H9 (cell line): ENCODE measurements around the gene FARSA. TPM values are rescaled to one million over a fixed set of nuclear protein-coding genes. Genes with fewer than 3 reads are reported as not detected.
A peak's percentile ranks its signal among the peaks of the same experiment; 100 is the strongest.

ENCODE experiments used
- DNase-seq: peaks from one replicate; pipeline ENCODE4 v3.0.0-alpha.2; 2017
- H2AFZ ChIP-seq: one replicate; pipeline ENCODE4 v1.6.1; 2013; ENCODE audit warnings: mild to moderate bottlenecking, low read length, control low read depth, moderate library complexity
- H2AK5ac ChIP-seq: 2 replicates; pipeline ENCODE4 v1.6.1; 2013; ENCODE audit warnings: low read length, control low read depth, mixed read lengths; ENCODE audit not compliant: insufficient read length
- H2BK120ac ChIP-seq: one replicate; pipeline ENCODE4 v1.6.1; 2013; ENCODE audit warnings: low read depth, mild to moderate bottlenecking, low read length, control low read depth, inconsistent platforms; ENCODE audit not compliant: poor library complexity, severe bottlenecking
- H2BK12ac ChIP-seq: 2 replicates; pipeline ENCODE4 v1.6.1; 2013; ENCODE audit warnings: low read length, control low read depth, mixed read lengths, low read depth; ENCODE audit not compliant: insufficient read length
- H2BK15ac ChIP-seq: 2 replicates; pipeline ENCODE4 v1.6.1; 2013; ENCODE audit warnings: low read depth, low read length, control low read depth
- H2BK20ac ChIP-seq: one replicate; pipeline ENCODE4 v1.6.1; 2013; ENCODE audit warnings: low read depth, mild to moderate bottlenecking, low read length, control low read depth, inconsistent platforms; ENCODE audit not compliant: poor library complexity, severe bottlenecking
- H2BK5ac ChIP-seq: 2 replicates; pipeline ENCODE4 v1.6.1; 2013; ENCODE audit warnings: low read length, control low read depth, mixed read lengths; ENCODE audit not compliant: insufficient read length
- H3K14ac ChIP-seq: 2 replicates; pipeline ENCODE4 v1.6.1; 2013; ENCODE audit warnings: low read length, control low read depth; ENCODE audit not compliant: insufficient read depth
- H3K18ac ChIP-seq: 2 replicates; pipeline ENCODE4 v1.6.1; 2013; ENCODE audit warnings: low read depth, mild to moderate bottlenecking, mixed read lengths, low read length, control low read depth; ENCODE audit not compliant: insufficient read length
- H3K23ac ChIP-seq: 2 replicates; pipeline ENCODE4 v1.6.1; 2013; ENCODE audit warnings: low read length, control low read depth, mixed read lengths, low read depth; ENCODE audit not compliant: insufficient read length
- H3K23me2 ChIP-seq: 2 replicates; pipeline ENCODE4 v1.6.1; 2013; ENCODE audit warnings: low read depth, mild to moderate bottlenecking, mixed read lengths, low read length, control low read depth; ENCODE audit not compliant: insufficient read length, poor library complexity, severe bottlenecking
- H3K27ac ChIP-seq: 2 replicates; pipeline ENCODE4 v1.5.1; 2013; ENCODE audit warnings: low read length, control low read depth, mixed read lengths, low read depth; ENCODE audit not compliant: insufficient read length
- H3K27me3 ChIP-seq: 2 replicates; pipeline ENCODE4 v1.6.1; 2013; ENCODE audit warnings: low read length, control low read depth, inconsistent platforms; ENCODE audit not compliant: insufficient read depth
- H3K4ac ChIP-seq: 2 replicates; pipeline ENCODE4 v1.6.1; 2013; ENCODE audit warnings: low read depth, mild to moderate bottlenecking, control low read depth, inconsistent platforms, low read length, moderate library complexity
- H3K4me1 ChIP-seq: 2 replicates; pipeline ENCODE4 v1.6.1; 2013; ENCODE audit warnings: low read length, control low read depth, inconsistent platforms; ENCODE audit not compliant: insufficient read depth
- H3K4me2 ChIP-seq: 2 replicates; pipeline ENCODE4 v1.6.1; 2013; ENCODE audit warnings: low read length, control low read depth, mixed read lengths; ENCODE audit not compliant: insufficient read length, insufficient read depth
- H3K56ac ChIP-seq: 2 replicates; pipeline ENCODE4 v1.6.1; 2013; ENCODE audit warnings: low read depth, mild to moderate bottlenecking, mixed read lengths, low read length, control low read depth; ENCODE audit not compliant: insufficient read length
- H3K79me1 ChIP-seq: 2 replicates; pipeline ENCODE4 v1.6.1; 2013; ENCODE audit warnings: low read depth, mild to moderate bottlenecking, moderate library complexity, low read length, control low read depth, inconsistent platforms; ENCODE audit not compliant: insufficient read depth, poor library complexity, severe bottlenecking
- H3K79me2 ChIP-seq: 2 replicates; pipeline ENCODE4 v1.6.1; 2013; ENCODE audit warnings: low read length, control low read depth, inconsistent platforms; ENCODE audit not compliant: insufficient read depth
- H3K9ac ChIP-seq: 2 replicates; pipeline ENCODE4 v1.6.1; 2013; ENCODE audit warnings: low read length, control low read depth, mixed read lengths; ENCODE audit not compliant: insufficient read length; ENCODE audit errors: extremely low read depth
- H3K9me3 ChIP-seq: one replicate; pipeline ENCODE4 v1.6.1; 2013; ENCODE audit warnings: low read depth, low read length, inconsistent platforms; ENCODE audit not compliant: control insufficient read depth
- H3T11ph ChIP-seq: one replicate; pipeline ENCODE4 v1.6.1; 2013; ENCODE audit warnings: mild to moderate bottlenecking, low read length, control low read depth, inconsistent platforms
- H4K20me1 ChIP-seq: one replicate; pipeline ENCODE4 v1.6.1; 2013; ENCODE audit not compliant: control insufficient read depth, insufficient read length, insufficient read depth
- H4K5ac ChIP-seq: 2 replicates; pipeline ENCODE4 v1.6.1; 2013; ENCODE audit warnings: low read depth, mild to moderate bottlenecking, mixed read lengths, low read length, control low read depth; ENCODE audit not compliant: insufficient read length
- H4K8ac ChIP-seq: replicated peaks from 2 replicates; pipeline ENCODE4 v1.6.1; 2013; ENCODE audit warnings: low read length, control low read depth, mixed read lengths, low read depth; ENCODE audit not compliant: insufficient read length
- H4K91ac ChIP-seq: 2 replicates; pipeline ENCODE4 v1.6.1; 2013; ENCODE audit warnings: low read depth, mild to moderate bottlenecking, moderate library complexity, mixed read lengths, low read length, control low read depth; ENCODE audit not compliant: insufficient read length
- H3K27ac Mint-ChIP-seq, 3 experiments: 2 replicates in 2 of 3; 3 replicates in 1 of 3; pipeline ENCODE4 v1.8.0; 2020 to 2021; ENCODE audit warnings: mixed read lengths in 3 of 3, mild to moderate bottlenecking in 1 of 3, moderate library complexity in 1 of 3
- H3K27me3 Mint-ChIP-seq: 2 replicates; pipeline ENCODE4 v1.8.0; 2021; ENCODE audit warnings: low read depth, mild to moderate bottlenecking, moderate library complexity, mixed read lengths
- H3K36me3 Mint-ChIP-seq, 3 experiments: 2 replicates in 2 of 3; 3 replicates in 1 of 3; pipeline ENCODE4 v1.8.0; 2020 to 2021; ENCODE audit warnings: low read depth in 3 of 3, mixed read lengths in 3 of 3; ENCODE audit not compliant: insufficient read depth in 1 of 3
- H3K4me1 Mint-ChIP-seq, 2 experiments: 2 replicates each; pipeline ENCODE4 v1.8.0; 2020; ENCODE audit warnings: mixed read lengths in 2 of 2
- H3K4me3 Mint-ChIP-seq, 2 experiments: 2 replicates in 1 of 2; 3 replicates in 1 of 2; pipeline ENCODE4 v1.8.0; 2020 to 2021; ENCODE audit warnings: mild to moderate bottlenecking in 2 of 2, mixed read lengths in 2 of 2, moderate library complexity in 1 of 2
- H3K9me3 Mint-ChIP-seq, 2 experiments: 2 replicates in 1 of 2; 3 replicates in 1 of 2; pipeline ENCODE4 v1.8.0; 2020; ENCODE audit warnings: mild to moderate bottlenecking in 2 of 2, mixed read lengths in 2 of 2, moderate library complexity in 1 of 2
- WGBS: extraction: QIAGEN DNeasy Blood & Tissue Kit; methylation state at CpG from one replicate; pipeline ENCODE4 v1.1.7; 2013; ENCODE audit warnings: missing lambda C conversion rate, low lambda C conversion rate, mixed read lengths; ENCODE audit not compliant: insufficient read length; ENCODE audit errors: extremely low coverage; 5-methylcytosine and 5-hydroxymethylcytosine counted together
- total RNA-seq: library from RNA; stranded (reverse); gene quantifications from 2 replicates; pipeline ENCODE4 v1.2.1, GENCODE V29; 2021
- TF ChIP-seq, protein P1 (sequence below): fragments of 200-600 bp; sonication (generic); conservative IDR thresholded peaks from 3 replicates; pipeline ENCODE4 v1.8.0; 2021; ENCODE audit warnings: antibody characterized with exemption, mild to moderate bottlenecking

Gene FARSA
- total RNA-seq, 1 experiment from 2014 or later: 110 TPM

- H4K20me1 ChIP-seq: no peaks in the 10 kb centered on the region
- Mint-ChIP-seq H3K36me3 (peaks cover 37 to 66% (median 62%) of the 10 kb centered on the region in 3 experiments), H3K4me3 (peak overlapping the region; percentile 30 to 88; a peak in 1 of 5 replicates), H3K27ac (peak overlapping the region in 2 of 3 experiments; percentile 68 to 92; a peak in 4 of 7 replicates), H3K4me1 (peaks cover 21 to 34% of the 10 kb centered on the region in 2 experiments), H3K27me3 (no peaks in the 10 kb centered on the region; the same call in 1 of the 2 replicates), H3K9me3 (no peaks in the 10 kb centered on the region; a peak in 1 of 5 replicates)
- peaks cover 5% of the 10 kb centered on the region for H3K79me1 ChIP-seq
- no peak overlapping the region for H3K9ac ChIP-seq
- peaks cover 7% of the 10 kb centered on the region; the same call in 1 of the 2 replicates for H3K79me2 ChIP-seq
- no peak overlapping the region for H3K56ac ChIP-seq
- H3K14ac ChIP-seq: no peak overlapping the region
- H3K23me2 ChIP-seq: peaks cover 3% of the 10 kb centered on the region
- no peak overlapping the region for H3K23ac ChIP-seq
- H2AFZ ChIP-seq: no peak overlapping the region
- H2BK120ac ChIP-seq: no peak overlapping the region
- no peak overlapping the region for H2BK5ac ChIP-seq
- no peaks in the 10 kb centered on the region for H3K27me3 ChIP-seq
- H2BK15ac ChIP-seq: no peak overlapping the region
- no peak overlapping the region for H4K5ac ChIP-seq
- TF ChIP-seq, protein P1, sequence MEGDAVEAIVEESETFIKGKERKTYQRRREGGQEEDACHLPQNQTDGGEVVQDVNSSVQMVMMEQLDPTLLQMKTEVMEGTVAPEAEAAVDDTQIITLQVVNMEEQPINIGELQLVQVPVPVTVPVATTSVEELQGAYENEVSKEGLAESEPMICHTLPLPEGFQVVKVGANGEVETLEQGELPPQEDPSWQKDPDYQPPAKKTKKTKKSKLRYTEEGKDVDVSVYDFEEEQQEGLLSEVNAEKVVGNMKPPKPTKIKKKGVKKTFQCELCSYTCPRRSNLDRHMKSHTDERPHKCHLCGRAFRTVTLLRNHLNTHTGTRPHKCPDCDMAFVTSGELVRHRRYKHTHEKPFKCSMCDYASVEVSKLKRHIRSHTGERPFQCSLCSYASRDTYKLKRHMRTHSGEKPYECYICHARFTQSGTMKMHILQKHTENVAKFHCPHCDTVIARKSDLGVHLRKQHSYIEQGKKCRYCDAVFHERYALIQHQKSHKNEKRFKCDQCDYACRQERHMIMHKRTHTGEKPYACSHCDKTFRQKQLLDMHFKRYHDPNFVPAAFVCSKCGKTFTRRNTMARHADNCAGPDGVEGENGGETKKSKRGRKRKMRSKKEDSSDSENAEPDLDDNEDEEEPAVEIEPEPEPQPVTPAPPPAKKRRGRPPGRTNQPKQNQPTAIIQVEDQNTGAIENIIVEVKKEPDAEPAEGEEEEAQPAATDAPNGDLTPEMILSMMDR: no peak
- H3K9me3 ChIP-seq: no peaks in the 10 kb centered on the region
- no peak overlapping the region for H3K4me2 ChIP-seq
- no peak overlapping the region for H4K91ac ChIP-seq
- no peaks in the 10 kb centered on the region; the same call in 1 of the 2 replicates for H3K4me1 ChIP-seq
- no peak overlapping the region for H3K27ac ChIP-seq
- no peak overlapping the region for H3K4ac ChIP-seq
- H3K18ac ChIP-seq: no peak overlapping the region
- H2BK12ac ChIP-seq: no peak overlapping the region
- WGBS: no CpG with 5 or more reads among the region's 12 CpGs
- H4K8ac ChIP-seq: no peak overlapping the region
- DNase-seq: no peak
- H3T11ph ChIP-seq: no peak overlapping the region
- H2BK20ac ChIP-seq: no peak overlapping the region
- no peak overlapping the region for H2AK5ac ChIP-seq
Observed at GRCh38 chr19:12953799-12954611, 20.5 kb upstream of the FARSA start.
